Skeletal muscle tissue (tissue), 4 donors: ENCODE results near the gene MOSMO. TPM values are rescaled to one million over a fixed set of nuclear protein-coding genes. Genes with fewer than 3 reads are reported as not detected.

Experiments
- H3K27ac ChIP-seq: one replicate; pipeline ENCODE4 v1.7.0; 2013; ENCODE audit warnings: mild to moderate bottlenecking, low read depth, low read length, inconsistent platforms
- H3K27me3 ChIP-seq, 3 donors: one replicate each; pipeline ENCODE4 v1.7.0; 2013; ENCODE audit warnings: low read length in 3 of 3; ENCODE audit not compliant: control insufficient read depth in 3 of 3, insufficient read depth in 3 of 3
- H3K36me3 ChIP-seq, 3 donors: one replicate each; pipeline ENCODE4 v1.7.0; 2013; ENCODE audit warnings: low read length in 3 of 3; ENCODE audit not compliant: control insufficient read depth in 3 of 3, insufficient read depth in 3 of 3
- H3K4me1 ChIP-seq, 3 donors: one replicate each; pipeline ENCODE4 v1.7.0; 2013; ENCODE audit warnings: low read length in 3 of 3, mild to moderate bottlenecking in 3 of 3; ENCODE audit not compliant: control insufficient read depth in 3 of 3, insufficient read depth in 3 of 3
- H3K4me3 ChIP-seq, 3 donors: one replicate each; pipeline ENCODE4 v1.7.0; 2013; ENCODE audit warnings: low read length in 3 of 3
- H3K9ac ChIP-seq, 3 donors: one replicate each; pipeline ENCODE4 v1.7.0; 2013; ENCODE audit warnings: low read length in 3 of 3, mild to moderate bottlenecking in 3 of 3, moderate library complexity in 2 of 3, low read depth in 1 of 3
- H3K9me3 ChIP-seq, 3 donors: one replicate each; pipeline ENCODE4 v1.7.0; 2013; ENCODE audit warnings: low read length in 3 of 3; ENCODE audit not compliant: control insufficient read depth in 3 of 3
- total RNA-seq: library from RNA; depleted of rRNA; stranded (reverse); fragments of >200 nt; gene quantifications from one replicate; pipeline ENCODE4 v1.2.3, GENCODE V29; 2014
- donor health status: Osteomylitis.

The MOSMO gene
- total RNA-seq, 1 donor from 2014 or later = 14.1 TPM

GRCh38 chr16:22078656-22079055 is 70.7 kb downstream of the MOSMO start:
- H3K4me3 ChIP-seq = no peak overlapping the region
- H3K27me3 ChIP-seq = no peaks in the 10 kb centered on the region
- no peaks in the 10 kb centered on the region for H3K36me3 ChIP-seq
- H3K4me1 ChIP-seq = no peaks in the 10 kb centered on the region
- no peak overlapping the region for H3K9ac ChIP-seq
- H3K27ac ChIP-seq = no peak overlapping the region
- no peaks in the 10 kb centered on the region for H3K9me3 ChIP-seq

GRCh38 chr16:22081050-22081449 is 73.1 kb downstream of the MOSMO start:
- Histone ChIP-seq H3K36me3 (peaks cover 0 to 3% (median 0%) of the 10 kb centered on the region in 3 donors), H3K9ac (no peak overlapping the region), H3K4me3 (no peak overlapping the region), H3K4me1 (no peaks in the 10 kb centered on the region), H3K27me3 (no peaks in the 10 kb centered on the region), H3K9me3 (no peaks in the 10 kb centered on the region), H3K27ac (no peak overlapping the region)

- H3K27me3 ChIP-seq = no peaks in the 10 kb centered on the region
- no peak overlapping the region for H3K27ac ChIP-seq
- no peak overlapping the region for H3K9ac ChIP-seq
- no peak overlapping the region for H3K4me3 ChIP-seq
- no peaks in the 10 kb centered on the region for H3K9me3 ChIP-seq
- H3K36me3 ChIP-seq = peaks cover 0 to 5% (median 4%) of the 10 kb centered on the region in 3 donors
- H3K4me1 ChIP-seq = peaks cover 0 to 8% (median 4%) of the 10 kb centered on the region in 3 donors
Observed at GRCh38 chr16:22086440-22086839, 78.5 kb downstream of the MOSMO start.

GRCh38 chr16:22088642-22089041 is 80.7 kb downstream of the MOSMO start:
- no peaks in the 10 kb centered on the region for H3K27me3 ChIP-seq
- H3K27ac ChIP-seq = no peak overlapping the region
- H3K4me1 ChIP-seq = peaks cover 2 to 8% (median 4%) of the 10 kb centered on the region in 3 donors
- H3K9ac ChIP-seq = peak overlapping the region in 2 of 3 donors; percentile 4 to 46
- no peaks in the 10 kb centered on the region for H3K9me3 ChIP-seq
- no peak overlapping the region for H3K4me3 ChIP-seq
- peaks cover 0 to 5% (median 4%) of the 10 kb centered on the region in 3 donors for H3K36me3 ChIP-seq

- Histone ChIP-seq H3K9ac (no peak overlapping the region), H3K27me3 (no peaks in the 10 kb centered on the region), H3K36me3 (peaks cover 0 to 5% (median 4%) of the 10 kb centered on the region in 3 donors), H3K9me3 (no peaks in the 10 kb centered on the region), H3K4me1 (peaks cover 2 to 8% (median 4%) of the 10 kb centered on the region in 3 donors), H3K27ac (no peak overlapping the region), H3K4me3 (no peak overlapping the region)
Observed at GRCh38 chr16:22089910-22090309, 82.0 kb downstream of the MOSMO start.

- no peak overlapping the region for H3K27ac ChIP-seq
- H3K27me3 ChIP-seq = peaks cover 0 to 3% (median 0%) of the 10 kb centered on the region in 3 donors
- H3K36me3 ChIP-seq = no peaks in the 10 kb centered on the region
- no peaks in the 10 kb centered on the region for H3K9me3 ChIP-seq
- H3K9ac ChIP-seq = no peak overlapping the region
- H3K4me1 ChIP-seq = peaks cover 2 to 8% (median 4%) of the 10 kb centered on the region in 3 donors
- H3K4me3 ChIP-seq = no peak overlapping the region
Observed at GRCh38 chr16:22091721-22092120, 83.8 kb downstream of the MOSMO start.

GRCh38 chr16:22092143-22092933 is 84.4 kb downstream of the MOSMO start, which contains the start of gene VWA3A:
VWA3A (plus strand) TSS chr16:22092541; CDS start chr16:22092638, 97 bp downstream.
- Histone ChIP-seq H3K4me1 (peaks cover 2 to 8% (median 4%) of the 10 kb centered on the region in 3 donors), H3K27ac (no peak within 1 kb of the TSS), H3K36me3 (no peaks in the 10 kb centered on the region), H3K4me3 (no peak within 1 kb of the TSS), H3K27me3 (peaks cover 0 to 3% (median 0%) of the 10 kb centered on the region in 3 donors), H3K9me3 (no peaks in the 10 kb centered on the region), H3K9ac (no peak within 1 kb of the TSS)

- Histone ChIP-seq H3K27ac (no peak overlapping the region), H3K27me3 (peaks cover 0 to 3% (median 0%) of the 10 kb centered on the region in 3 donors), H3K9me3 (no peaks in the 10 kb centered on the region), H3K9ac (no peak overlapping the region), H3K4me1 (peaks cover 2 to 7% (median 4%) of the 10 kb centered on the region in 3 donors), H3K4me3 (no peak overlapping the region), H3K36me3 (no peaks in the 10 kb centered on the region)
Observed at GRCh38 chr16:22093331-22093730, 85.4 kb downstream of the MOSMO start.

GRCh38 chr16:22093996-22094395 is 86.1 kb downstream of the MOSMO start:
- Histone ChIP-seq H3K4me1 (peaks cover 0 to 2% (median under 1%) of the 10 kb centered on the region in 3 donors), H3K9ac (no peak overlapping the region), H3K27me3 (peaks cover 0 to 3% (median 0%) of the 10 kb centered on the region in 3 donors), H3K27ac (no peak overlapping the region), H3K36me3 (no peaks in the 10 kb centered on the region), H3K9me3 (no peaks in the 10 kb centered on the region), H3K4me3 (no peak overlapping the region)
